Trophoblast cell (in vitro differentiated cells and primary cell): Measurements from ENCODE around the gene CYP2C8.

Experiments
- DNase-seq, 2 donors: peaks; one replicate each; pipeline ENCODE4 v3.0.0-alpha.2; 2016
- H2AFZ ChIP-seq: 2 replicates; pipeline ENCODE4 v1.6.1; 2013; ENCODE audit warnings: low read length, moderate library complexity, mild to moderate bottlenecking; ENCODE audit not compliant: insufficient read depth, poor library complexity
- H2AK5ac ChIP-seq: 2 replicates; pipeline ENCODE4 v1.6.1; 2013; ENCODE audit warnings: mild to moderate bottlenecking, low read length
- H2BK120ac ChIP-seq: 2 replicates; pipeline ENCODE4 v1.6.1; 2013; ENCODE audit warnings: low read length, mild to moderate bottlenecking, moderate library complexity; ENCODE audit not compliant: insufficient read depth, poor library complexity
- H2BK12ac ChIP-seq: 2 replicates; pipeline ENCODE4 v1.6.1; 2013; ENCODE audit warnings: mild to moderate bottlenecking, low read length, moderate library complexity
- H2BK5ac ChIP-seq: 2 replicates; pipeline ENCODE4 v1.6.1; 2013; ENCODE audit warnings: low read length, low read depth, moderate library complexity, mild to moderate bottlenecking; ENCODE audit not compliant: poor library complexity
- H3K14ac ChIP-seq: 2 replicates; pipeline ENCODE4 v1.6.1; 2013; ENCODE audit warnings: mild to moderate bottlenecking, low read length
- H3K18ac ChIP-seq: 2 replicates; pipeline ENCODE4 v1.6.1; 2013; ENCODE audit warnings: mild to moderate bottlenecking, low read length
- H3K23ac ChIP-seq: 2 replicates; pipeline ENCODE4 v1.6.1; 2013; ENCODE audit warnings: low read length
- H3K27ac ChIP-seq: 2 replicates; pipeline ENCODE4 v1.5.1; 2013; ENCODE audit warnings: low read depth, mild to moderate bottlenecking, inconsistent platforms, low read length, moderate library complexity
- H3K27me3 ChIP-seq: 2 replicates; pipeline ENCODE4 v1.6.1; 2013; ENCODE audit warnings: inconsistent platforms, mild to moderate bottlenecking, low read length, moderate library complexity; ENCODE audit not compliant: insufficient read depth
- H3K36me3 ChIP-seq, 2 experiments: 1 replicate in 1 of 2; 2 replicates in 1 of 2; pipeline ENCODE4 v1.6.1; 2013; ENCODE audit warnings: low read length in 2 of 2, mild to moderate bottlenecking in 2 of 2, moderate library complexity in 1 of 2; ENCODE audit not compliant: insufficient read depth in 2 of 2, control insufficient read depth in 1 of 2
- H3K4ac ChIP-seq: 2 replicates; pipeline ENCODE4 v1.6.1; 2013; ENCODE audit warnings: low read depth, mild to moderate bottlenecking, low read length, moderate library complexity
- H3K4me1 ChIP-seq, 2 experiments: 1 replicate in 1 of 2; 2 replicates in 1 of 2; pipeline ENCODE4 v1.6.1; 2013; ENCODE audit warnings: low read length in 2 of 2, mild to moderate bottlenecking in 2 of 2, moderate library complexity in 1 of 2; ENCODE audit not compliant: insufficient read depth in 2 of 2, control insufficient read depth in 1 of 2
- H3K4me2 ChIP-seq: 2 replicates; pipeline ENCODE4 v1.6.1; 2013; ENCODE audit warnings: inconsistent platforms, mild to moderate bottlenecking, low read length, moderate library complexity
- H3K4me3 ChIP-seq: 2 replicates; pipeline ENCODE4 v1.5.1; 2013; ENCODE audit warnings: mild to moderate bottlenecking, low read depth, low read length, inconsistent platforms
- H3K79me1 ChIP-seq: one replicate; pipeline ENCODE4 v1.6.1; 2013; ENCODE audit warnings: low read length
- H3K79me2 ChIP-seq: 2 replicates; pipeline ENCODE4 v1.6.1; 2013; ENCODE audit warnings: low read length, mild to moderate bottlenecking; ENCODE audit not compliant: control insufficient read depth, insufficient read depth, poor library complexity
- H3K9ac ChIP-seq: 2 replicates; pipeline ENCODE4 v1.6.1; 2013; ENCODE audit warnings: mild to moderate bottlenecking, low read length
- H3K9me3 ChIP-seq: 2 replicates; pipeline ENCODE4 v1.6.1; 2013; ENCODE audit warnings: low read depth, mild to moderate bottlenecking, control low read depth, inconsistent platforms, low read length; ENCODE audit not compliant: insufficient read depth
- H4K12ac ChIP-seq: 2 replicates; pipeline ENCODE4 v1.6.1; 2013; ENCODE audit warnings: low read depth, mild to moderate bottlenecking, low read length, moderate library complexity
- H4K8ac ChIP-seq: 2 replicates; pipeline ENCODE4 v1.6.1; 2013; ENCODE audit warnings: low read depth, mild to moderate bottlenecking, low read length, moderate library complexity
- H4K91ac ChIP-seq: one replicate; pipeline ENCODE4 v1.6.1; 2013; ENCODE audit warnings: low read depth, mild to moderate bottlenecking, low read length, moderate library complexity
- WGBS: extraction: QIAGEN DNeasy Blood & Tissue Kit; methylation state at CpG from one replicate; pipeline ENCODE4 v1.1.7; 2013; ENCODE audit warnings: missing lambda C conversion rate; ENCODE audit not compliant: insufficient read length, insufficient coverage; ENCODE audit errors: extremely low coverage; 5-methylcytosine and 5-hydroxymethylcytosine counted together

CYP2C8 gene

DNA sequence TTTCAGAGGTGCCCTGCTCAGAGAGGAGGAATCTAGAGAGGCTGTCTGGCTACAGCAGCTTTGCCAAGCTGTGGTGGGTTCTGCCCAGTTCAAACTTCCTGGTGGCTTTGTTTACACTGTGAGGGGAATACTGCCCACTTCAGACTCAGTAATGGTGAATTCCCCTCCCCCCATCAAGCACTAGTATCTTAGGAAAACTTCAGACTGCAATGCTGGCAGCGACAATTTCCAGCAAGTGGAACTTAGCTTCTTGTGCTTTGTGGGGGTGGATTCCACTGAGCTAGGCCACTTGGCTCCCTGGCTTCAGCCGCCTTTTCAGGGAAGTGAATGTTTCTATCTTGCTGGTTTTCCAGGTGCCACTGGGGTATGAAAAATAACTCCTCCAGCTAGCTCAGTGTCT, 42.8 kb downstream of the CYP2C8 start:
- Histone ChIP-seq H4K12ac (no peak overlapping the region), H2AFZ (no peak overlapping the region), H3K18ac (no peak overlapping the region), H3K79me1 (no peaks in the 10 kb centered on the region), H3K4me2 (no peak overlapping the region), H3K23ac (no peak overlapping the region), H2BK5ac (no peak overlapping the region), H3K36me3 (no peaks in the 10 kb centered on the region), H2BK12ac (no peak overlapping the region), H3K4me1 (no peaks in the 10 kb centered on the region), H3K4ac (no peak overlapping the region), H3K4me3 (no peak overlapping the region), H2BK120ac (no peak overlapping the region), H2AK5ac (no peak overlapping the region), H3K27me3 (no peaks in the 10 kb centered on the region), H4K8ac (no peak overlapping the region), H3K79me2 (no peaks in the 10 kb centered on the region), H4K91ac (no peak overlapping the region), H3K27ac (no peak overlapping the region), H3K9me3 (no peaks in the 10 kb centered on the region), H3K14ac (no peak overlapping the region), H3K9ac (no peak overlapping the region)
- DNase-seq = no peak
- no CpG with 5 or more reads among the region's 2 CpGs for WGBS

DNA sequence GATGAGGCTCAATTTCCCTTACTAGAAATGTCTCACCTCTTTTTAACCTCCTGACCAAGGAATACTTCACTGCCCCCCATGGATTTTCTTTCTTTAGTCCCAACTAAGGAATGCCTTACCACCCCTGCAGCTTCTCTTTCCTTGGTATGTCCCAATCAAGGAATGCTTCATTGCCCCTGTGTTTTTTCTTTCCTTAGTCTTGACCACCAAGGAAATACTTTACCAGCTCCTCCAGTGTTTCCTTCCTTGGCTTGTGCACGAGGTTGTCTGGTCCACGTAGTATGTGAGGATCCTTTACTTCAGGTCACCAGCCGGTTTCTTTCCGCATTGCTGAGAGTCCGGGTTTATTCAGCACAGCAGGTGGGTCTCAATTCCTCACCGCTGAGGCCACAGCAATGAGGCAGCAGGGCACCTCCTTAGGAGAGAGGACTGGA, 71.5 kb downstream of the CYP2C8 start:
- H3K4ac ChIP-seq = no peak overlapping the region
- H3K27me3 ChIP-seq = no peaks in the 10 kb centered on the region
- no peaks in the 10 kb centered on the region for H3K79me1 ChIP-seq
- DNase-seq = no peak
- H2AFZ ChIP-seq = no peak overlapping the region
- no peak overlapping the region for H3K4me2 ChIP-seq
- no peak overlapping the region for H3K18ac ChIP-seq
- H3K9me3 ChIP-seq = peaks cover 2% of the 10 kb centered on the region
- no peak overlapping the region for H2BK120ac ChIP-seq
- H4K8ac ChIP-seq = no peak overlapping the region
- H4K12ac ChIP-seq = no peak overlapping the region
- WGBS = no CpG with 5 or more reads among the region's 6 CpGs
- H3K4me3 ChIP-seq = no peak overlapping the region
- no peak overlapping the region for H2BK5ac ChIP-seq
- H2BK12ac ChIP-seq = no peak overlapping the region
- H3K36me3 ChIP-seq = no peaks in the 10 kb centered on the region
- no peak overlapping the region for H2AK5ac ChIP-seq
- no peak overlapping the region for H4K91ac ChIP-seq
- no peaks in the 10 kb centered on the region for H3K4me1 ChIP-seq
- no peak overlapping the region for H3K23ac ChIP-seq
- H3K27ac ChIP-seq = no peak overlapping the region
- H3K9ac ChIP-seq = no peak overlapping the region
- H3K79me2 ChIP-seq = no peaks in the 10 kb centered on the region
- H3K14ac ChIP-seq = no peak overlapping the region

DNA sequence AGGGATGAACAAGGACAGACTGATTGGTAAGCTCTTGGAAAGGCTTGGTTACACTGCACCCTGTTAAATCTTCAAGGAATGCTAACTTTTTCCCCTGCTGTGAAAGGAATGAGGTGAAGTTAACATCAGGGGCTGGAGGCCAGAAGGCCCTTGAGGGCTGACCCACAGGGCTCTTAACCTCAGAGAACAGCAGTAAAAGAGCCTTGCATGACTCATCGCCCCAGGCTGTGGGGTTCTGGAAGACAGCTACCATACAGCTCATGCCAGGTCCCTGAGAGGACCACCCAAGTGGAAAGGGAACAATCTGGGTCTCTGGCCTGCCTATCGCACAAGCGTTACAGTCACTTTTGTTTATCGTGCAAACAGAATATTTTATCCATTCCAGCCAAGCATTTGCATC, 76.5 kb downstream of the CYP2C8 start:
- Histone ChIP-seq H2BK5ac (no peak overlapping the region), H3K4ac (no peak overlapping the region), H2AFZ (no peak overlapping the region), H3K14ac (no peak overlapping the region), H2BK120ac (no peak overlapping the region), H3K9ac (no peak overlapping the region), H3K9me3 (peaks cover 5% of the 10 kb centered on the region), H3K4me3 (no peak overlapping the region), H3K4me1 (no peaks in the 10 kb centered on the region), H4K8ac (no peak overlapping the region), H3K36me3 (no peaks in the 10 kb centered on the region), H3K23ac (no peak overlapping the region), H4K91ac (no peak overlapping the region), H2AK5ac (no peak overlapping the region), H3K18ac (no peak overlapping the region), H3K79me2 (no peaks in the 10 kb centered on the region), H4K12ac (no peak overlapping the region), H3K4me2 (no peak overlapping the region), H3K27ac (no peak overlapping the region), H3K27me3 (no peaks in the 10 kb centered on the region), H3K79me1 (no peaks in the 10 kb centered on the region), H2BK12ac (no peak overlapping the region)
- WGBS = no CpG with 5 or more reads among the region's 4 CpGs
- DNase-seq = peak; percentile 81 to 85

DNA sequence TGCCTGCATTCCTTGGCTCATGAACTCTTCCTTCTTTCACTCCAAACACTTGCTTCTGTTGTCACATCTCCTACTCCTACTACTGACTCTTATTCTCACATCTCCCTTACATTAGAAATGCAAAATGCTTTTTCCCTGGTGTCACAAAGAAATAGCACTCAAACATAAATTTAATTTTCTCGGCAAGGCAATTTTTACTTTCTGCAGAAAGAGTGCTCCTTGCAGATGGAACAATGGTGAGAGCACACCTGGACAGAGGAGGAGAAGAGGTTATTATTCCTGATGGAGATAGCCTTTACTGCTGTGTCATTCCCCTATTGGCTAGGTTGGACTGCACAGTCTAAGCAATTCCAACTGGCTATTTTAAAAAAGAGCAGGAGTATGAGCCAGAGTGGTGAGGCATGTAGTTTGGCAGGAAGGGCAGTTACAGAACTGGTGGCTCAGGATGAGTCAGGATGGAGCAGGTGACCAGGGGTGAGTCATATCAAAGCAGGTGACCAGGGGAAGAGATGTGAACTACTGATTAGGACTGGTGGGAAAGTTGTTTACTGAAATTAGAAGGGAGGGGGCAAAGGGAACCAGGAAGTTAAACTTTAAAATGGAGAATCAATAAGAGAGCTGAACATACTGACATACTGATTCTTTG, 77.9 kb downstream of the CYP2C8 start:
- H4K12ac ChIP-seq = no peak overlapping the region
- no peaks in the 10 kb centered on the region for H3K4me1 ChIP-seq
- H2BK5ac ChIP-seq = no peak overlapping the region
- no peak overlapping the region for H3K18ac ChIP-seq
- H2BK12ac ChIP-seq = no peak overlapping the region
- DNase-seq = peak; percentile 78 to 81
- H3K14ac ChIP-seq = no peak overlapping the region
- peaks cover 5% of the 10 kb centered on the region for H3K9me3 ChIP-seq
- WGBS = no CpG with 5 or more reads among the region's 1 CpG
- H3K27ac ChIP-seq = no peak overlapping the region
- no peaks in the 10 kb centered on the region for H3K79me2 ChIP-seq
- no peak overlapping the region for H4K8ac ChIP-seq
- no peak overlapping the region for H3K23ac ChIP-seq
- H3K36me3 ChIP-seq = peaks cover 0 to 1% of the 10 kb centered on the region in 2 experiments
- no peak overlapping the region for H2AFZ ChIP-seq
- no peak overlapping the region for H2BK120ac ChIP-seq
- H4K91ac ChIP-seq = no peak overlapping the region
- no peak overlapping the region for H3K4me3 ChIP-seq
- no peak overlapping the region for H2AK5ac ChIP-seq
- no peaks in the 10 kb centered on the region for H3K27me3 ChIP-seq
- no peak overlapping the region for H3K4me2 ChIP-seq
- H3K4ac ChIP-seq = no peak overlapping the region
- H3K9ac ChIP-seq = no peak overlapping the region
- H3K79me1 ChIP-seq = no peaks in the 10 kb centered on the region
